HG02884 (cell line): ENCODE measurements around the gene ARHGEF10L.
"Not testable (repeated sequence)": the region's sequence is repeated elsewhere in the genome, so short reads cannot be mapped to it uniquely, and the experiment has no call there.

Experiments
- ATAC-seq: cut with Tn5 transposase; IDR thresholded peaks from one replicate; pipeline ENCODE4 v1.9.1; 2021; ENCODE audit warnings: mild to moderate bottlenecking, moderate library complexity; ENCODE audit not compliant: unreplicated experiment

ARHGEF10L gene

DNA sequence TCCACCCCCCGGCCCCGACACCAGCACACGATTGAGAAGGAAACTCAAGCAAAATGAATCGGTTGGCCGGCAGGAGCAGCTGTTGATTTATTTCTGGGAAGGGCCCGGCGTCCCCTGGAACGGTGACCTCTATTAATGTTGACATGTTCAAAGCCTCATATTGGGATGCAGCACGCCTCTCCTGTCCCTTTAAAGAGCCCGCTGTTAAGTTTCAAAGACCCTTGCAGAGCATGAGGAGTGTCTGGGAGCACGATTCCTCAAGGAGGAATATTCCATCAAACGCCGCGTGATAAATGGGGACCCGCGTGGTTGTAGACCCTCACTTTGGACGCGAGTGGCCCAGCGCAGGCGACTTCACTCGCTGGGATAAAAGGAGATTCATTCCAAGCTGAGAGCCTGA is 194.2 kb downstream of the ARHGEF10L start:
- no peak for ATAC-seq

DNA sequence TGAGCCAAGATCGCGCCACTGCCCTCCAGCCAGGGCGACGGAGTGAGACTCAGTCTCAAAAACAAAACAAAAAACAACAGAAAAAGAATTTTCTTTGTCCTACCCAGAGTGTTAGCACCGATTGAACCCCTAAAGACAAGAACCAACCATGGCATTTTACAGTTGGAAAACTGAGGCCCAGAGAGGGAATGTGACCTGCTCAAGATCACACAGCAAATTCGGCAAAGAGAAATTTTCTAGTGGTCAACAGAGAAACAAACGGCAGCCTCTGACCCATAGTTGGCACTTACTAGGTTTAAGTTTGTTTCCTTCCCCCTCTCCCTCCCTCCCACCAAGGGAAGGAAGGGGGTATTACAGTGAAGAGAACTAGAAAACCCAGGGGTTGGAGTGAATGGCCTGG is 195.1 kb downstream of the ARHGEF10L start:
- no peak for ATAC-seq

DNA sequence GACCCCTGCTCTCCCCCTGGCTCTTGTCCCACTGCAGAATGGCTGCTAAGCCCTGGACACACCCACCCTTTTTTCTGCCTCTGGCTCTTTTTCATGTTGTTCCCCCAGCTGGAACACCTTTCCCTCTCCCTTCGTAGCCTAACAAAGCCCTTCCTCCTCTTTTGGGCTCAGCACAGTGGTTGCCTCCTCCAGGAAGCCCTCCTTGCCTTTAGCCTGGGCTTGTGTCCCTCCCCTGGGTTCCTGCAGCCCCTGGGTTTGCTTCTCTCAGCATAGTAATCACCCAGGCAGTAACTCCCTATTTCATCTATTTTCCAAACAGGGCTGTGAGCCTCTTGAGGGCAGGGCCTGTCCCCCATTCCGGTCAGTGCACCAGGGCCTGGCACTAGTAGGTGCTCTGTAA is 195.8 kb downstream of the ARHGEF10L start:
- no peak for ATAC-seq

DNA sequence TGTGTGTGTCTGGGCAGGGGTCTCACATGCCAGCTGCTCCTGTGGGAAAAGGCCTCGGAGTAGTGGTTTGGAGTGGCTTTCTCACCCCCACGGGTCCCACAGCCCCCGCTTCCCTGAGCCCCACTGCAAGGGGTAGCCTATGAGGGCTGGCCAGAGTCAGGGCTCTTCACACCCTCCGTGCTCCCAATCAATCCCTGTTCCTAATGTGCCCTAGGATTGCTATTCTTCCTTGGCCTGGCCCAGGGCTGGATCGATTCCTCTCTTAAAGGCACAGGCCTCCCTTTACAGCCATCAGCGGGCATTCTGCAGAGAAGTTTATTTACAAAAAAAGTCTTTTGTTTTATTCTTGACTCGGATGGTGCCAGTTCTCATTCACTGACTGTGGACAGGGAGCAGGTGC is 196.3 kb downstream of the ARHGEF10L start:
- no peak for ATAC-seq

DNA sequence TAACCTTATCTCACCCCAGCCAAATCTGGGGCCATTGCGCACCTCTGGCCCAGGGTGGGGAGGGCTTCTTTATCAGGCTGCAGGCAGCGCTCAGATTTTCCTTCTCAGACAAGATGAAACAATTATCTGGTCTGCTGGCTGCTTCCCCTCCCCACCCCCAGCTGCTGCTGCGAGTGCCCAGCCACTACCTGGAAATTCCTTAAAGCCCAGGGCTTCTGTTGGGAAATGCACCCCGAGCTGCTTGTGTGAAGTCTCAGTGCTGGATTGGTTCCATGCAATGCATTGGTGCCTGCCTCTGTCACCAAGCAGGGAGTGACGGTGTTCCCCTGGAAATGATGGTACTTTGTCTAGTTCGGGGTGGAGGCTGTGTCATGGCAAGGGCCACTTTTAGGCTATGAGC is 197.1 kb downstream of the ARHGEF10L start:
- no peak for ATAC-seq

DNA sequence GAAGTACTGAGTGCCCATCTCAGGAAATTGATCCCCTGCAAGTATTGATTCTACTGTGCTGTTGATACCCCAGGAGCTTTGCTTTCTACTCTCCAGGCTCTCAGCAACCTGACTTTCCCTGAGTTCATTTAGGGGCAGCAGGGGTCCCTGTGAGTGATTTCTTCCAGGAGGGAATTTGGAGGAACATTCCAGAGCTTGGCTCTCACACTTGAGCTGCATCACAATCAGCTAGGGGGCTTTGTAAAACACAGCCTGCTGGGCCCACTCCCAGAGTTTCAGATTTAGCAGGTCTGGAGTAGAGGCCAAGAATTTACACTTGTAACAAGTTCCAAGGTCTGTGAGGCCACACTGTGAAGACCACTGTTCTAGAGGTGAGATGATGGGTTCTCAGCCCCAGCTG is 199.6 kb downstream of the ARHGEF10L start:
- no peak for ATAC-seq

DNA sequence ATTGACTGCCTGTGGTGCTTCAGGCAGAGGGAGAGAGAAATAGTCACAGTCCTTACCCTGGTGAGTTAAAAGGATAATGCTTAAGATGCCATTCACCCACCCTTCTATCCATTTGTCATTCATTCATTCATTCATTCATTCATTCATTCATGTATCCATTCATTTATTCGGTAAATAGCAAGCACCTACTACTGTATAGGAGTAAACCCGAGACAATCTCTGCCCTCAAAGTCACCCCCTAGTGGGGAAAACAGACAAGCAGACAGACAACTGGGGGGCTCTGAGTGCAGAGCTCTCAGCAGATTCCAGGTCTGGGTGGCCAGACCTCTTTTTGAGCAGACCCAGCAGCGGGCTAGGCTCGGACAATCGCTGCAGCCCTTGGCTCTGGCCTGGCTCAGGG is 201.6 kb downstream of the ARHGEF10L start:
- no peak for ATAC-seq

DNA sequence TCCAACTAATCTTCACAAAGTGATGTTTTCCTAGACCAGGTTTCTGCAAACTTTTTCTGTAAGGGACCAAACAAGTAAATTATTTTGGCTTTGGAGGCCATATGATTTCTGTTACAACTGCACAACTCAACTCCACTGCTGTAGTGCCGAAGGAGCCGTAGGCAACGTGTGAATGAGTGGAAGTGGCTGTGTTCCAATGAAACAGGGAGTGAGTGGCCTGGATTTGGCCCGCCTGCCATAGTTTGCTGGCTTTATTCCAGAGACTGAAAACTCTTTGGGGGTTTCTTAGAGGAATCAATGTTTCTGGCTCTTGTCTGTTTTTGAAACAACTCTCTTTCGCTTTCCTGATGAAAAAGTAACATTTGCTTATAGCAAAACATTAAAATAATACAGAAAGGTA is 203.1 kb downstream of the ARHGEF10L start:
- no peak for ATAC-seq

DNA sequence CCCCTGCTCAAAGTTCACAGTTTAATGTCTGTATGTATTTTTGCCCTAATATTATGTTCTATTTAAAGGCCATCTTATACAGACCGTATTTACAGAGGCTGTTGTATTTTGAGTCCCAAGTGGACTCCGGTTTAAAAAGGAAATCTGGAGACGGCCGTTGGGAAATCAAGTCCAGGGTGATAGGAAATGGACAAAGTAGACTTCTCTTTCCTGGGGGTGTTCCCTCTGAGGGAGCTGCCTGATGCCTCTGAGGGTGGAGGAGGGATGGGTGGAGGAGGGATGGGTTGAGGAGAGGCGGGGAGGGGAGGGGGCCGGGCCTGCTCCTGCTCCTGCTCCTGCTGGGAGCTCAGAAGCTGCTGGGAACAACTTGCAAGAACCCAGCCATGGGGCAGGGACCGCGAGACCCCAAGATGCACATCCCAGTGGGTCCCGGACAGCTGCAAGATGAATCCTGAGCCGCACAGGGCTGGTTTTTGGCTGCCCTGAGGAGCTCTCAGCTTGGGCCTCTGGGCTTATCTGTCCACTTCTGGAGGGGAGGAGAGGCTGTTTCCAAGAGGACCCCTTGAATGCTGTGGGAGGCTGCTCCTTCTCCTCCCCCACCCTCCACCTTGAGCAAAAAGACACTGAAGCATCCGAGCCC is 203.6 kb downstream of the ARHGEF10L start:
- ATAC-seq: no peak

DNA sequence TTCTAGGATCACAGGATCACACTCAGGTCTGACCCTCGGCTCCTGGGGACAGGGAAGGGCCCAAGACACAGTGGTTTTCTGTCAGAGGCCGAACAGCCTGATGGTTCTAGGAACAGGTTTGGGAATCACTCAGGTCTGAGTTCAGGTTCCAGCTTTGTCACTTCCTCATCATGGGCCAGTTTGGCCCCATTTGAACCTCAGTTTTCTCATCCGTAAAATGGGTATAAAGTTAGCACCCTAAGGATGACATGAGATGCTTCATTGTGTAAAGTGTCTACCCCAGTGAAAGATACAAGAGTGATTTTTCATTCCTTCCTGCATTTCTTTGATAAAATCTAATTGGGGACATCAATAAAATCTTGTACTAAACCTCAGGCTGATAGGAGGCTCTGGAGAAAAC is 204.4 kb downstream of the ARHGEF10L start:
- ATAC-seq: no peak

DNA sequence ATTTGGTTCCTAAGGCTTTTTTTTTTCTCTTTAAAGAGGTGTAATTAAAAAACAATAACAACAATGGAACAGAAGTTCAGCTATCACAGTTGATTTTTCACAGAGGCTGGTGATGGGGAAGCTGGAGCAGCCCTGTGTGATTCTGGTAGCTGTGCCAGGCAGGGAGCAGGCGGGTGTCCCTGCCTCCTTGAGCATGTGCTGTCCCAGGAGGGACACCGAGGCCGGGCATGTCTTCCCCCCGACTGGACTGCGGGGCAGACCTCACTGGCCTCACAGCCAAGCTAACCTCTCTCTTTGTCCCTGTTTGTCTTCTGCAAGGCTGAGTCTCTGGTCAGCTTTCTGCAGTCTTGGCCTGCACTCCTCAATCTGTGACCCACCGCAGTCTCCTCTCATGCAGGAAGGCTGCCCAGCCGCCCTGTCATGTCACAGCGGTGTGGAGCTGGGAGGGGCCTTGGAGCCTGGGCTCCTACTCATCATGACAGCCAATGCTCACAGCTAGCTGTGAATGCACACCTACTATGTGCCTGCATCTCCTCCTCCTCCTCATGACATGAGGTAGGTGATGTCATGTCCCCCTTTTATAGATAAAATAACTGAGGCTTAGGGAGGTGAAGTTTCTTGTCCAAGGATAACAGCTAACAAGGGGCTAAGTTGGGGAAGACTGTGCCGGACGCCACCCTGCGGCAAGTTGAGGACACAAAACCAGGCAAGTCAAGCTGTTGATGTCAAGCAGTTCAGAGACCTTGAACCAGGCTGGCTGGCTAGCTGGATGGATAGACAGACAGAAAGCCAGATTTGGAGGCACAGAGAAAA is 205.4 kb downstream of the ARHGEF10L start:
- no peak for ATAC-seq

DNA sequence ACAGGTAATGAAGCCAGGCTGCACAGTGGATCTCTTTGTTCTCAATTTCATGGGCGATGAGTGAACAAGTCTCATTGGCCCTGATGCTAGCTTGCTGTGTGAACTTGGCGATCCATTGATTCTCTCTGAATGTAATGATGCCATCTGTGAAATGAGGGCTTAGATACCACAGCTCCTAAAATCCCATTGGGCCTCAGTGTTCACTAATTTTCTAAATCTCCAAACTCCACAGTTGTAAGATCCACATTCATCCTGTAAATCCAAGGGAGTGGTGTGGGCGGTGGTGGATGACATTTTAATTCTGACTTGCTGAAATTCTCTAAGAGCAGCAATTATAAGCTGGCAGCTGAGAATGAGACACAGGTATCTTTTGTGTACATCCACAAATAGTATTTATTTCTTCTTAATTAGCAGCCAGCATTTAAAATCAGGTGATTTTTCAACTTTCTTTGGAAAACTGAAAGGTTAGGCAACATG is 206.0 kb downstream of the ARHGEF10L start:
- no peak for ATAC-seq

DNA sequence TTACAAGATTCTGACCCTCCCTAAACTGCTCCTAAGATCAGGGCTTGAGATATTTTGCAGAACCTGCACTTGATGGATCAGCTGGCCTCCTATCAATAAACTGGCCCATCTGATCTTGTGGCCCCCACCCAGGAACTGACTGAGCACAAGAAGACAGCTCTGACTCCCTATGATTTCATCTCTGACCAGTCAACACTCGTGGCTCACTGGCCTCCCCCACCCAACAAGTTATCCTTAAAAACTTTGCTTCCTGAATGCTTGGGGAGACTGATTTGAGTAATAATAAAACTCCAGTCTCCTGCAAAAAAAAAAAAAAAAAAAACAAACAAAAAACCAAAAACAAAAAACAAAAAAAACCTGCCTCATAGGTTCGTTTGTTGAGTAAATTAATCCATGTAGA is 206.8 kb downstream of the ARHGEF10L start:
- not testable (repeated sequence) for ATAC-seq

DNA sequence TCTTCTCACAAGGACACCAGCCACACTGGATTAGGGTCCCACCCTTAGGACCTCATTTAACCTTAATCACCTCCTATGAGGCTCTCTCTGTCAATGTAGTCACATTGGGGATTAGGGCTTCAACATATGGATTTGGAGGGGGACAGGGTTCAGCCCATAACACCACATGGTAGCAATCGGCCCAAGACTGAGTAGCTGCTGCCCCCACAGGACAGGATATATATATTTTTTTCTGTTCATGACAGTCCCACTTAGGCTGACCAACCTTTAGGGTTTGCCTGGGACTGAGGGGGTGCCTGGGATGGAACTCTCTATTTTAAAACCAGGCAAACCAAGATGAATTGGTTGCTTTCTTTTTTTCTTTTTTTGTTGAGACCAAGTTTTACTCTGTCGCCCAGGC is 207.4 kb downstream of the ARHGEF10L start:
- ATAC-seq: no peak
